K562 (cell line): ENCODE results near the gene TOMM70.

Experiments
- GTF2E2 ChIP-seq: fragments of 200-800 bp; sonication (Bioruptor generic); IDR thresholded peaks from 2 replicates; pipeline ENCODE4 v1.6.1; 2016; ENCODE audit warnings: missing genetic modification characterization, missing compliant biosample characterization
- JUN ChIP-seq, 2 experiments: sonication (generic) in 1 of 2; formaldehyde crosslinking in 1 of 2; IDR thresholded peaks; 2 replicates each; pipeline versions ENCODE4 v1.6.1 to v1.8.0; 2012 to 2022; ENCODE audit warnings: borderline replicate concordance in 2 of 2, mild to moderate bottlenecking in 2 of 2, improper control_type of control experiment in 1 of 2, low read depth in 1 of 2, low read length in 1 of 2, missing genetic modification reagents in 1 of 2
- KLF16 ChIP-seq: IDR thresholded peaks from 2 replicates; pipeline ENCODE4 v1.6.1; 2016; ENCODE audit warnings: antibody characterized with exemption
- MYC ChIP-seq, 2 experiments: fragments of 250-450 bp in 1 of 2; sonication (Bioruptor Pico) in 1 of 2; IDR thresholded peaks; 2 replicates each; pipeline versions ENCODE4 v1.5.1 to v1.6.1; 2012 to 2021; ENCODE audit warnings: low read depth in 2 of 2, borderline replicate concordance in 1 of 2, improper control_type of control experiment in 1 of 2, low read length in 1 of 2, mild to moderate bottlenecking in 1 of 2, moderate library complexity in 1 of 2
- POLR2AphosphoS5 ChIP-seq: IDR thresholded peaks from 2 replicates; pipeline ENCODE4 v1.6.1; 2011; ENCODE audit warnings: mild to moderate bottlenecking, low read depth, low read length, moderate library complexity; ENCODE audit not compliant: control insufficient read depth, insufficient read depth
- SP1 ChIP-seq: sonication (generic); formaldehyde crosslinking; IDR thresholded peaks from 2 replicates; pipeline ENCODE4 v1.8.1; 2022; ENCODE audit warnings: mild to moderate bottlenecking, missing genetic modification reagents
- ZBED1 ChIP-seq: IDR thresholded peaks from 2 replicates; pipeline ENCODE4 v1.6.1; 2014
- ZFP30 ChIP-seq: fragments of 250-450 bp; sonication (Bioruptor Pico); IDR thresholded peaks from 2 replicates; pipeline ENCODE4 v1.8.0; 2022; ENCODE audit warnings: moderate library complexity, mild to moderate bottlenecking, inconsistent platforms, borderline replicate concordance
- ZNF644 ChIP-seq: fragments of 200-800 bp; sonication (Bioruptor generic); IDR thresholded peaks from 2 replicates; pipeline ENCODE4 v1.6.1; 2016; ENCODE audit warnings: low read depth, missing genetic modification characterization, missing compliant biosample characterization
- TF ChIP-seq, protein P1 (sequence below), 2 experiments: IDR thresholded peaks; 2 replicates each; pipeline ENCODE4 v1.6.1; 2011; ENCODE audit warnings: borderline replicate concordance in 1 of 2, control low read depth in 1 of 2, low read depth in 1 of 2, low read length in 1 of 2, mild to moderate bottlenecking in 1 of 2, mixed read lengths in 1 of 2, moderate library complexity in 1 of 2; ENCODE audit not compliant: insufficient read depth in 1 of 2, insufficient read length in 1 of 2, poor library complexity in 1 of 2, severe bottlenecking in 1 of 2; ENCODE audit errors: extremely low read depth in 1 of 2
- TF ChIP-seq, protein P2 (sequence below): fragments of 150-350 bp; conservative IDR thresholded peaks from 2 replicates; pipeline ENCODE4 v1.6.1; 2014; ENCODE audit warnings: low read length
- TF ChIP-seq, protein P3 (sequence below): fragments of 250-450 bp; sonication (Bioruptor Pico); IDR thresholded peaks from 2 replicates; pipeline ENCODE4 v1.5.0; 2021; ENCODE audit warnings: mild to moderate bottlenecking, borderline replicate concordance

DNA sequence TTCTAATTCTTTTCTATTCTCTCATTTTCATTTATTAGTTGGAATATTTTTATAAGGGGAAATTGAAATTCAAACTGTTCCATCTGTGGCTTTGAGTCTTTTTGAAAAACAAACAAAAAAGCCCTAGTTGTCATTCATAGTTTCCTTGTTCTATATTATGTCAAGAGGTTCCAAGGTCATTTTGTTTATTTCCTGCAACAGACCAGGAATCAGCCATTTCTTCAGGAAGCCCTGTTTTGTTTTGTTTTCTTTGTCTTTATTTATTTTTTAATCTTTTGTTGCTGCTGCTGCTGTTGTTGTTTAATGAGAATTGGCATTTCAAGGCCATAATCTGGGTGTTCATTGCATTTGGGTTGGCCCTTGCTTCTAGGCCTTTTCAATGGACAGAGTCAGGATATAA, 15.3 kb upstream of the TOMM70 start:
- no peak for TF ChIP-seq KLF16
- TF ChIP-seq, protein P1, sequence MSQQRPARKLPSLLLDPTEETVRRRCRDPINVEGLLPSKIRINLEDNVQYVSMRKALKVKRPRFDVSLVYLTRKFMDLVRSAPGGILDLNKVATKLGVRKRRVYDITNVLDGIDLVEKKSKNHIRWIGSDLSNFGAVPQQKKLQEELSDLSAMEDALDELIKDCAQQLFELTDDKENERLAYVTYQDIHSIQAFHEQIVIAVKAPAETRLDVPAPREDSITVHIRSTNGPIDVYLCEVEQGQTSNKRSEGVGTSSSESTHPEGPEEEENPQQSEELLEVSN (IDR thresholded peaks at IDR 0.05; ENCODE audit: borderline replicate concordance in 1 of 2, extremely low read depth in 1 of 2, insufficient read depth in 1 of 2, insufficient read length in 1 of 2, low read depth in 1 of 2, low read length in 1 of 2, poor library complexity in 1 of 2, severe bottlenecking in 1 of 2): no peak
- TF ChIP-seq MYC (IDR thresholded peaks at IDR 0.05; ENCODE audit: low read depth, low read length): no peak
- TF ChIP-seq MYC (CRISPR knock-in tag; IDR thresholded peaks at IDR 0.05; ENCODE audit: borderline replicate concordance, low read depth): no peak
- no peak for TF ChIP-seq POLR2AphosphoS5
- TF ChIP-seq JUN (IDR thresholded peaks at IDR 0.05; ENCODE audit: borderline replicate concordance, low read depth, low read length): no peak
- TF ChIP-seq JUN (CRISPR knock-in tag; IDR thresholded peaks at IDR 0.05; ENCODE audit: borderline replicate concordance): no peak
- TF ChIP-seq ZNF644 (tag): no peak
- no peak for TF ChIP-seq SP1 (CRISPR knock-in tag)
- TF ChIP-seq ZBED1: no peak
- TF ChIP-seq GTF2E2 (tag): no peak
- TF ChIP-seq, protein P2, sequence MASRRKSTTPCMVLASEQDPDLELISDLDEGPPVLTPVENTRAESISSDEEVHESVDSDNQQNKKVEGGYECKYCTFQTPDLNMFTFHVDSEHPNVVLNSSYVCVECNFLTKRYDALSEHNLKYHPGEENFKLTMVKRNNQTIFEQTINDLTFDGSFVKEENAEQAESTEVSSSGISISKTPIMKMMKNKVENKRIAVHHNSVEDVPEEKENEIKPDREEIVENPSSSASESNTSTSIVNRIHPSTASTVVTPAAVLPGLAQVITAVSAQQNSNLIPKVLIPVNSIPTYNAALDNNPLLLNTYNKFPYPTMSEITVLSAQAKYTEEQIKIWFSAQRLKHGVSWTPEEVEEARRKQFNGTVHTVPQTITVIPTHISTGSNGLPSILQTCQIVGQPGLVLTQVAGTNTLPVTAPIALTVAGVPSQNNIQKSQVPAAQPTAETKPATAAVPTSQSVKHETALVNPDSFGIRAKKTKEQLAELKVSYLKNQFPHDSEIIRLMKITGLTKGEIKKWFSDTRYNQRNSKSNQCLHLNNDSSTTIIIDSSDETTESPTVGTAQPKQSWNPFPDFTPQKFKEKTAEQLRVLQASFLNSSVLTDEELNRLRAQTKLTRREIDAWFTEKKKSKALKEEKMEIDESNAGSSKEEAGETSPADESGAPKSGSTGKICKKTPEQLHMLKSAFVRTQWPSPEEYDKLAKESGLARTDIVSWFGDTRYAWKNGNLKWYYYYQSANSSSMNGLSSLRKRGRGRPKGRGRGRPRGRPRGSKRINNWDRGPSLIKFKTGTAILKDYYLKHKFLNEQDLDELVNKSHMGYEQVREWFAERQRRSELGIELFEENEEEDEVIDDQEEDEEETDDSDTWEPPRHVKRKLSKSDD: no peak
- TF ChIP-seq ZFP30 (CRISPR knock-in tag): no peak
- TF ChIP-seq, protein P3, sequence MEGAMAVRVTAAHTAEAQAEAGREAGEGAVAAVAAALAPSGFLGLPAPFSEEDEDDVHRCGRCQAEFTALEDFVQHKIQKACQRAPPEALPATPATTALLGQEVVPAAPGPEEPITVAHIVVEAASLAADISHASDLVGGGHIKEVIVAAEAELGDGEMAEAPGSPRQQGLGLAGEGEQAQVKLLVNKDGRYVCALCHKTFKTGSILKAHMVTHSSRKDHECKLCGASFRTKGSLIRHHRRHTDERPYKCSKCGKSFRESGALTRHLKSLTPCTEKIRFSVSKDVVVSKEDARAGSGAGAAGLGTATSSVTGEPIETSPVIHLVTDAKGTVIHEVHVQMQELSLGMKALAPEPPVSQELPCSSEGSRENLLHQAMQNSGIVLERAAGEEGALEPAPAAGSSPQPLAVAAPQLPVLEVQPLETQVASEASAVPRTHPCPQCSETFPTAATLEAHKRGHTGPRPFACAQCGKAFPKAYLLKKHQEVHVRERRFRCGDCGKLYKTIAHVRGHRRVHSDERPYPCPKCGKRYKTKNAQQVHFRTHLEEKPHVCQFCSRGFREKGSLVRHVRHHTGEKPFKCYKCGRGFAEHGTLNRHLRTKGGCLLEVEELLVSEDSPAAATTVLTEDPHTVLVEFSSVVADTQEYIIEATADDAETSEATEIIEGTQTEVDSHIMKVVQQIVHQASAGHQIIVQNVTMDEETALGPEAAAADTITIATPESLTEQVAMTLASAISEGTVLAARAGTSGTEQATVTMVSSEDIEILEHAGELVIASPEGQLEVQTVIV (CRISPR knock-in tag): no peak
